PC-9 (cell line): ENCODE data around the gene ADAMTS13. TPM values are rescaled to one million over a fixed set of nuclear protein-coding genes. Genes with fewer than 3 reads are reported as not detected.

Experiments used
- BruUV-seq: library from RNA; stranded (reverse); fragments of 400-500 nt; replicated peaks from 2 replicates; lab custom pipeline; 2021; lab: Mats Ljungman, UMichigan
- CTCF ChIA-PET: fragments of 300-600 bp; sonication (Branson Sonifier 250); formaldehyde crosslinking; loops from one replicate; lab custom pipeline; 2022; ENCODE audit warnings: antibody characterized with exemption; lab: Charles Lee
- POLR2A ChIA-PET: fragments of 300-600 bp; sonication (Branson Sonifier 250); formaldehyde crosslinking; loops from one replicate; lab custom pipeline; 2022; ENCODE audit warnings: antibody characterized with exemption; ENCODE audit not compliant: unreplicated experiment; lab: Charles Lee
- DNase-seq, 2 experiments: peaks; one replicate each; pipeline versions ENCODE4 v3.0.0 to v3.0.0-alpha.2; 2015 to 2022; ENCODE audit warnings: mixed read lengths in 1 of 2
- H2AFZ ChIP-seq: fragments of 200-600 bp; sonication (generic); 2 replicates; pipeline ENCODE4 v1.8.1; 2017; ENCODE audit warnings: antibody characterized with exemption
- H3F3A ChIP-seq: fragments of 200-600 bp; sonication (generic); 2 replicates; pipeline ENCODE4 v1.8.1; 2017; ENCODE audit warnings: antibody characterized with exemption, mild to moderate bottlenecking, low read depth; ENCODE audit not compliant: insufficient read depth
- H3K27ac ChIP-seq: fragments of 200-600 bp; sonication (generic); 2 replicates; pipeline ENCODE4 v1.6.1; 2016; ENCODE audit warnings: mixed run types
- H3K27me3 ChIP-seq: fragments of 200-600 bp; sonication (generic); 2 replicates; pipeline ENCODE4 v1.6.1; 2016; ENCODE audit warnings: low read depth, mixed run types; ENCODE audit not compliant: insufficient read depth
- H3K36me3 ChIP-seq: fragments of 200-600 bp; sonication (generic); 2 replicates; pipeline ENCODE4 v1.6.1; 2016; ENCODE audit warnings: low read depth, mixed run types
- H3K4me1 ChIP-seq: fragments of 200-600 bp; sonication (generic); replicated peaks from 2 replicates; pipeline ENCODE4 v1.6.1; 2016; ENCODE audit warnings: mixed run types; ENCODE audit not compliant: insufficient read depth
- H3K4me2 ChIP-seq: fragments of 200-600 bp; sonication (generic); 2 replicates; pipeline ENCODE4 v1.6.1; 2017; ENCODE audit warnings: mixed run types
- H3K4me3 ChIP-seq: fragments of 200-600 bp; sonication (generic); 2 replicates; pipeline ENCODE4 v1.6.1; 2016; ENCODE audit warnings: mixed run types
- H3K79me2 ChIP-seq: fragments of 200-600 bp; sonication (generic); 2 replicates; pipeline ENCODE4 v1.6.1; 2017; ENCODE audit warnings: low read depth, mixed run types
- H3K9me2 ChIP-seq: fragments of 200-600 bp; sonication (generic); 2 replicates; pipeline ENCODE4 v1.8.1; 2017; ENCODE audit warnings: mild to moderate bottlenecking; ENCODE audit not compliant: insufficient read depth
- H3K9me3 ChIP-seq: fragments of 200-600 bp; sonication (generic); 2 replicates; pipeline ENCODE4 v1.8.1; 2016; ENCODE audit warnings: low read depth; ENCODE audit not compliant: insufficient read depth
- H4K20me1 ChIP-seq: fragments of 200-600 bp; sonication (generic); 2 replicates; pipeline ENCODE4 v1.8.1; 2017; ENCODE audit not compliant: insufficient read depth
- EZH2 ChIP-seq: fragments of 200-600 bp; sonication (generic); IDR thresholded peaks from 2 replicates; pipeline ENCODE4 v1.8.0; 2017; ENCODE audit warnings: antibody characterized with exemption, low read depth
- intact Hi-C: fragments of 100-400 bp; cut with micrococcal nuclease; formaldehyde crosslinking; loops from one replicate; pipeline ENCODE4 v1.10.0; 2022; ENCODE audit not compliant: unreplicated experiment
- total RNA-seq: library from RNA; stranded (reverse); gene quantifications from 2 replicates; pipeline ENCODE4 v1.2.3, GENCODE V29; 2021
- TF ChIP-seq, protein P1 (sequence below): fragments of 200-600 bp; sonication (generic); conservative IDR thresholded peaks from 2 replicates; pipeline ENCODE4 v1.6.1; 2017; ENCODE audit warnings: mixed run types, antibody characterized with exemption, mild to moderate bottlenecking, moderate library complexity

ADAMTS13 gene
- total RNA-seq, 1 experiment from 2014 or later: 7.1 TPM

DNA sequence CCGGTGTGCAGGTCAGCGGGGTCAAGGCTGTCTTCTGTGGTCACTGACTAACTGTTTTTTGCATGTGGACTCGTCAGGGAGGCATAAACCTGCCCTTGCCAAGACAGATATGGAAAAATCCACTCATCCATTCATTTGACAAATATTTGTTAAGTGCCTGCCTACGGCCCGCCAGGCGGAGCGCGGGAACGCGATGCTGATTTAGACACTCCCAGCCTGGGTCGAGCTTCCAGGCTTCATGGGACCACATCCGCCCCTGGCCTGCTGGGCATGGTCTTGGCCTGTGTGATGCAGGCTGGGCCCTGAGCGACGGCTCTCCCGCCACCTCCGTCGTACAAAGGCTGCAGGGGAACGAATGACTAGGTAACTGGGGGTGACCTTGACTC is 84.5 kb downstream of the ADAMTS13 start:
- no peak overlapping the region for H2AFZ ChIP-seq

DNA sequence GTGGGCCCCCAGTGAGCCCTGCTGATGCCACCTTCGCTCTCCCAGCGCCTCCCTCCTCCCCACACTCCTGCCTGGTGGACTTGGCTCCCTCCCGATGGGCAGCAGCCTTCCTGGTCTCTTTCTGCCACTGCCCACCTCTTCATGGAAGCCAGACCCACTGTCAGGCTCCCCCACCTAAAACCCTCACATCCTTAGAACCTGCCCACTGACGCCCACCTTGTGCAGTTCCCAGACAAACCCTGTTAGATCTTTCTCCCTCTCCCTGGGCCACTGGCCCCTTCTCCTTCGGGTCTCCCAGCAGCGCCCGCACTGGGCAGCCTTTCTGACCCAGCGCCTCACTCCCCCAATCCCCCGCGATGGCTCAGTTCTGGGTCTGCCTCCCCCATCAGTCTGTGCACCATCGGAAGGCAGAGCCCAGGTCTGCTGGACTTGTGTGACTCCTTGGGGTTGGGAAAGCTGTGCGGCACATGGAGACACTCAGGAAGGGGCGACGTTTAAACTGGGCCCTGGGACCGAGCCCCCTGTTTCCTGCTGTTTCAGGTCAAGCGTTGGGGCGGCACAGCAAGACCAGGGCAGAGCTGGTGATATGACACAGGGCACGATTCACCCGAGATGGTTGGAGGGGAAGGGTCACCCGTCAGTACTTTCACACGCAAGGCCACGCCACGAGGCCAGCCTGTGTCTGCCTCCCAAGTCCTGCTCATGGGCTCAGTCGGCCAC is 85.2 kb downstream of the ADAMTS13 start:
- TF ChIP-seq EZH2: no peak
- Histone ChIP-seq H3K27me3 (peaks cover 37% of the 10 kb centered on the region), H3K4me2 (0 out of 2 replicates have a peak overlapping the region, but pooled peaks have one; percentile 40), H3K36me3 (no peaks in the 10 kb centered on the region), H3K27ac (no peak overlapping the region), H3K4me1 (peaks cover 22% of the 10 kb centered on the region), H4K20me1 (no peaks in the 10 kb centered on the region), H3K4me3 (no peak overlapping the region), H3K9me2 (no peaks in the 10 kb centered on the region), H3K9me3 (peaks cover 4% of the 10 kb centered on the region; the same call in 1 of the 2 replicates), H3F3A (peaks cover 12% of the 10 kb centered on the region; the same call in 1 of the 2 replicates), H3K79me2 (no peaks in the 10 kb centered on the region), H2AFZ (no peak overlapping the region)
- ChIA-PET POLR2A (interaction anchor here (0.6 to 0.7 kb wide), 2 partner anchors 48 to 84 kb away, joined by 3 to 5 read pairs; partner anchors contain the start of gene CACFD1), CTCF (interaction anchor here (0.6 kb wide), 1 partner anchor 398 kb away, joined by 4 read pairs; no protein-coding TSS in a partner anchor)
- DNase-seq: no peak
- BruUV-seq: no TSS peak
- intact Hi-C loops: loop anchor here (10.0 kb wide), 1 partner anchor 227 kb away; the partner anchor contains the start of gene SARDH

More for the DNA sequence above, 84.5 kb downstream of the ADAMTS13 start:
- no TSS peak for BruUV-seq
- H3K4me2 ChIP-seq: peak overlapping the region; percentile 40
- no peak overlapping the region for H3K27ac ChIP-seq
- H3K4me3 ChIP-seq: no peak overlapping the region
- ChIA-PET POLR2A (interaction anchor here (0.6 to 0.8 kb wide), 3 partner anchors 47 to 476 kb away, joined by 3 to 6 read pairs (median 5); partner anchors contain the start of genes CACFD1 and GTF3C5), CTCF (interaction anchor here (0.6 kb wide), 1 partner anchor 399 kb away, joined by 4 read pairs; no protein-coding TSS in a partner anchor)
- no peaks in the 10 kb centered on the region for H3K36me3 ChIP-seq
- H3K27me3 ChIP-seq: peaks cover 44% of the 10 kb centered on the region
- H3K9me2 ChIP-seq: no peaks in the 10 kb centered on the region
- no peaks in the 10 kb centered on the region for H4K20me1 ChIP-seq
- TF ChIP-seq, protein P1, sequence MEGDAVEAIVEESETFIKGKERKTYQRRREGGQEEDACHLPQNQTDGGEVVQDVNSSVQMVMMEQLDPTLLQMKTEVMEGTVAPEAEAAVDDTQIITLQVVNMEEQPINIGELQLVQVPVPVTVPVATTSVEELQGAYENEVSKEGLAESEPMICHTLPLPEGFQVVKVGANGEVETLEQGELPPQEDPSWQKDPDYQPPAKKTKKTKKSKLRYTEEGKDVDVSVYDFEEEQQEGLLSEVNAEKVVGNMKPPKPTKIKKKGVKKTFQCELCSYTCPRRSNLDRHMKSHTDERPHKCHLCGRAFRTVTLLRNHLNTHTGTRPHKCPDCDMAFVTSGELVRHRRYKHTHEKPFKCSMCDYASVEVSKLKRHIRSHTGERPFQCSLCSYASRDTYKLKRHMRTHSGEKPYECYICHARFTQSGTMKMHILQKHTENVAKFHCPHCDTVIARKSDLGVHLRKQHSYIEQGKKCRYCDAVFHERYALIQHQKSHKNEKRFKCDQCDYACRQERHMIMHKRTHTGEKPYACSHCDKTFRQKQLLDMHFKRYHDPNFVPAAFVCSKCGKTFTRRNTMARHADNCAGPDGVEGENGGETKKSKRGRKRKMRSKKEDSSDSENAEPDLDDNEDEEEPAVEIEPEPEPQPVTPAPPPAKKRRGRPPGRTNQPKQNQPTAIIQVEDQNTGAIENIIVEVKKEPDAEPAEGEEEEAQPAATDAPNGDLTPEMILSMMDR: no peak
- no peak for TF ChIP-seq EZH2
- intact Hi-C loops: loop anchor here (10.0 kb wide), 1 partner anchor 228 kb away; the partner anchor contains the start of gene SARDH
- peaks cover 9% of the 10 kb centered on the region for H3K9me3 ChIP-seq
- H3K79me2 ChIP-seq: no peaks in the 10 kb centered on the region
- H3K4me1 ChIP-seq: peaks cover 22% of the 10 kb centered on the region
- peak; percentile 85 to 89 for DNase-seq
- H3F3A ChIP-seq: peaks cover 5% of the 10 kb centered on the region; the same call in 1 of the 2 replicates

DNA sequence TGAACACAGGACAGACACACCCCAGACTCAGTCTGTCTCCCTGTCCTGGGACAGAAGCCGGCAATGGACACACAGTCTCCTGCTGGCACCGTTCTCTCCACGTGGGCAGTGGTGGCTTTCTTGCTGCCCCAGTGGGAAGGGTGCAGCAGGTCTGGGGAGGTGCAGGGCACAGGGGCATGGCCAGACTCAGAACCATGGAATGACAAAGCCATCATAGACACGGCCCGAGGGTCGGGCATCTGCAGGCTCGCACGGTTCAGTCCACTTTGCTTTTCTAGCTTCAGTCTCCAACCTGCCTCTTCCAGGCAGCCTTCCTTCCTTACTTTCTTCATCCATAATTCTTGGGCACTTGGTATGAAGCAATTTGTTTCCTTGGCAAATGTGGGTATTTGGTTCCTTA is 85.9 kb downstream of the ADAMTS13 start:
- no peak overlapping the region for H3K4me2 ChIP-seq
- DNase-seq: no peak
- H3K27ac ChIP-seq: no peak overlapping the region
- H3K79me2 ChIP-seq: no peaks in the 10 kb centered on the region
- peaks cover 13% of the 10 kb centered on the region; the same call in 1 of the 2 replicates for H3F3A ChIP-seq
- no peak overlapping the region for H2AFZ ChIP-seq
- no TSS peak for BruUV-seq
- no peaks in the 10 kb centered on the region for H3K9me2 ChIP-seq
- H3K36me3 ChIP-seq: no peaks in the 10 kb centered on the region
- no peaks in the 10 kb centered on the region for H3K9me3 ChIP-seq
- H4K20me1 ChIP-seq: no peaks in the 10 kb centered on the region
- H3K27me3 ChIP-seq: peaks cover 36% of the 10 kb centered on the region
- TF ChIP-seq EZH2: no peak
- TF ChIP-seq, protein P1: no peak
- POLR2A ChIA-PET: no interaction called here
- H3K4me3 ChIP-seq: no peak overlapping the region
- H3K4me1 ChIP-seq: peaks cover 22% of the 10 kb centered on the region
- CTCF ChIA-PET: no interaction called here
- intact Hi-C loops: loop anchor here (10.0 kb wide), 1 partner anchor 227 kb away; the partner anchor contains the start of gene SARDH

Other genes starting within 250 kb of the ADAMTS13 start
- not detected in 2 replicates for gene OBP2B, start 213.1 kb upstream of the ADAMTS13 start, total RNA-seq
- 0.96 and 1.2 TPM in 2 replicates for gene ABO, start 147.2 kb upstream of the ADAMTS13 start, total RNA-seq
- gene SURF6, start 86.2 kb upstream of the ADAMTS13 start, total RNA-seq: 21.2 and 29.8 TPM in 2 replicates
- 38.2 and 38.7 TPM in 2 replicates for gene MED22, start 74.2 kb upstream of the ADAMTS13 start, total RNA-seq
- 2,381 and 2,937 TPM in 2 replicates for gene RPL7A, start 74.1 kb upstream of the ADAMTS13 start, total RNA-seq
- gene SURF1, start 65.9 kb upstream of the ADAMTS13 start, total RNA-seq: 57.7 and 69.1 TPM in 2 replicates
- 18.1 and 28.6 TPM in 2 replicates for gene SURF2, start 65.8 kb upstream of the ADAMTS13 start, total RNA-seq
- gene SURF4, start 46.3 kb upstream of the ADAMTS13 start, total RNA-seq: 199 and 233 TPM in 2 replicates
- 3.1 and 4.8 TPM in 2 replicates for gene STKLD1, start 46.0 kb upstream of the ADAMTS13 start, total RNA-seq
- 32.6 and 36.5 TPM in 2 replicates for gene REXO4, start 4.4 kb upstream of the ADAMTS13 start, total RNA-seq
- gene CACFD1, start 37.6 kb downstream of the ADAMTS13 start, total RNA-seq: 28.7 and 32.7 TPM in 2 replicates
- gene SLC2A6, start 56.7 kb downstream of the ADAMTS13 start, total RNA-seq: 6.1 and 13.1 TPM in 2 replicates
- not detected in 2 replicates for gene MYMK, start 102.6 kb downstream of the ADAMTS13 start, total RNA-seq
- gene ADAMTSL2, start 112.3 kb downstream of the ADAMTS13 start, total RNA-seq: 0.39 and 0.50 TPM in 2 replicates
- gene FAM163B, start 187.0 kb downstream of the ADAMTS13 start, total RNA-seq: not detected in 2 replicates
- not detected in 2 replicates for gene DBH, start 214.0 kb downstream of the ADAMTS13 start, total RNA-seq